ENCODE results near the gene CD6. TPM values are rescaled to one million over a fixed set of nuclear protein-coding genes. Genes with fewer than 3 reads are reported as not detected.
"Not testable (repeated sequence)": the region's sequence is repeated elsewhere in the genome, so short reads cannot be mapped to it uniquely, and the experiment has no call there.

CD6 gene
- total and polyA plus RNA-seq, 2 of the 8 experiments (the other 6 are each of a cell fraction or from before 2014, with no cell fraction given) = 0.03 TPM; not detected in 1

- H2BK20ac ChIP-seq (ENCODE audit: low read length); H4K20me1 ChIP-seq (replicated peaks in 1 of 2; ENCODE audit: control insufficient read depth in 1 of 2, insufficient read depth in 2 of 2, low read length in 2 of 2); H3K14ac ChIP-seq (ENCODE audit: insufficient read length); H2BK120ac ChIP-seq (replicated peaks; ENCODE audit: low read depth, low read length); H3K79me1 ChIP-seq (ENCODE audit: low read depth, low read length); H3K4me3 ChIP-seq (ENCODE audit: extremely low read depth in 1 of 4, insufficient read depth in 2 of 4, low read depth in 3 of 4, low read length in 4 of 4); H3K4me2 ChIP-seq (ENCODE audit: insufficient read depth in 1 of 2, low read depth in 2 of 2, low read length in 2 of 2); H3K56ac ChIP-seq (replicated peaks; ENCODE audit: insufficient read length, low read depth, low read length); FAIRE-seq; H3K36me3 ChIP-seq (ENCODE audit: control insufficient read depth in 2 of 4, insufficient read depth in 4 of 4, low read length in 3 of 4); H4K5ac ChIP-seq (ENCODE audit: insufficient read length, low read depth, low read length); H3K9ac ChIP-seq (replicated peaks in 1 of 4; ENCODE audit: extremely low read depth in 1 of 4, low read depth in 3 of 4, low read length in 3 of 4); H4K91ac ChIP-seq (replicated peaks; ENCODE audit: insufficient read length, low read length); H2BK5ac ChIP-seq (ENCODE audit: low read depth, low read length); H2AFZ ChIP-seq (ENCODE audit: low read length); H3K79me2 ChIP-seq (ENCODE audit: control insufficient read depth in 1 of 2, insufficient read depth in 2 of 2, low read length in 2 of 2); H3K4me1 ChIP-seq (replicated peaks in 1 of 4; ENCODE audit: control insufficient read depth in 3 of 4, insufficient read depth in 4 of 4, low read length in 3 of 4); H3K23me2 ChIP-seq (ENCODE audit: low read depth, low read length); H3K9me3 ChIP-seq (ENCODE audit: insufficient read depth in 2 of 2, low read depth in 1 of 2, low read length in 1 of 2); H3K27me3 ChIP-seq (replicated peaks in 1 of 4; ENCODE audit: control insufficient read depth in 3 of 4, extremely low read depth in 1 of 4, insufficient read depth in 3 of 4, low read length in 3 of 4); H3K18ac ChIP-seq (ENCODE audit: extremely low read depth, low read length); H2BK15ac ChIP-seq (ENCODE audit: low read length); H2BK12ac ChIP-seq (ENCODE audit: low read depth, low read length); H2AK5ac ChIP-seq (ENCODE audit: low read depth, low read length); H3K23ac ChIP-seq (ENCODE audit: insufficient read length); DNase-seq (ENCODE audit: low read depth in 1 of 2, low spot score in 2 of 2); H3K27ac ChIP-seq (ENCODE audit: low read depth, low read length); H4K8ac ChIP-seq (ENCODE audit: extremely low read depth, insufficient read depth, low read length); H3K4ac ChIP-seq (replicated peaks; ENCODE audit: insufficient read length, low read depth, low read length); POLR2A ChIA-PET (ENCODE audit: partially characterized antibody): not testable (repeated sequence)
- CTCF ChIA-PET (ENCODE audit: partially characterized antibody) = interaction anchor here (0.6 to 1.6 kb wide), 5 partner anchors 9 to 107 kb away, joined by 3 to 4 read pairs (median 3); no protein-coding TSS in a partner anchor
- 96% methylated on average over 13 of the region's 13 CpGs; no CpG with 5 or more reads in 1 of the 2 experiments for WGBS, 2 experiments (ENCODE audit: extremely low coverage in 1 of 2, insufficient coverage in 1 of 2, insufficient read length in 1 of 2, insufficient replicate concordance in 2 of 2, low coverage in 1 of 2, low lambda C conversion rate in 2 of 2, missing lambda C conversion rate in 1 of 2)
Observed at GRCh38 chr11:61065236-61065635, 93.8 kb downstream of the CD6 start.

Measured in H1 (cell line).